ENCODE results near the gene CACNB4.
"Not testable (repeated sequence)": the region's sequence is repeated elsewhere in the genome, so short reads cannot be mapped to it uniquely, and the experiment has no call there.

CACNB4 gene

GRCh38 chr2:152049541-152049940, 49.3 kb downstream of the CACNB4 start:
- no peak for DNase-seq

GRCh38 chr2:152047824-152048471, 50.9 kb downstream of the CACNB4 start:
- DNase-seq = no peak

GRCh38 chr2:152046940-152047339, 51.9 kb downstream of the CACNB4 start:
- DNase-seq = no peak

GRCh38 chr2:152042636-152043615, 55.9 kb downstream of the CACNB4 start:
- no peak for DNase-seq

GRCh38 chr2:152038441-152038958, 60.3 kb downstream of the CACNB4 start:
- DNase-seq = no peak

GRCh38 chr2:152037743-152038435, 61.0 kb downstream of the CACNB4 start:
- DNase-seq = no peak

GRCh38 chr2:152036611-152037469, 62.0 kb downstream of the CACNB4 start:
- DNase-seq = peak; percentile 71

- no peak for DNase-seq
These were observed 64.5 kb downstream of the CACNB4 start for GRCh38 chr2:152034257-152034801.

GRCh38 chr2:152033011-152033925, 65.6 kb downstream of the CACNB4 start:
- no peak for DNase-seq

GRCh38 chr2:152031747-152032306, 67.0 kb downstream of the CACNB4 start:
- no peak for DNase-seq

- not testable (repeated sequence) for DNase-seq
These were observed 68.1 kb downstream of the CACNB4 start for GRCh38 chr2:152030596-152031328.

GRCh38 chr2:152028182-152028862, 70.5 kb downstream of the CACNB4 start:
- no peak for DNase-seq

- peak; percentile 91 for DNase-seq
These were observed 73.1 kb downstream of the CACNB4 start for GRCh38 chr2:152025678-152026287.

- DNase-seq = no peak
These were observed 74.4 kb downstream of the CACNB4 start for GRCh38 chr2:152024477-152024876.

- DNase-seq = no peak
These were observed 76.8 kb downstream of the CACNB4 start for GRCh38 chr2:152022090-152022489.

GRCh38 chr2:152021001-152021400, 77.8 kb downstream of the CACNB4 start:
- not testable (repeated sequence) for DNase-seq

- DNase-seq = no peak
These were observed 79.1 kb downstream of the CACNB4 start for GRCh38 chr2:152019732-152020131.
